Measurements from ENCODE around the gene OSMR.

OSMR gene

DNA sequence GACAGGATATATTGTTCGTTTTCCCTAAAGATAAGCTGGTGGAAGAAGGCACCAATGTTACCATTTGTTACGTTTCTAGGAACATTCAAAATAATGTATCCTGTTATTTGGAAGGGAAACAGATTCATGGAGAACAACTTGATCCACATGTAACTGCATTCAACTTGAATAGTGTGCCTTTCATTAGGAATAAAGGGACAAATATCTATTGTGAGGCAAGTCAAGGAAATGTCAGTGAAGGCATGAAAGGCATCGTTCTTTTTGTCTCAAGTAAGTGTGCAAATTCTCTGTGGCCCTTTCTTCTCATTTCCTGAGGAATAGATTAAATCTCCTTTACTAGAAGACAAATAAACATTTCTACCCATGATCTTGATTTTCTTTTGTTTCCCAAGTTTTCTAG is 38.0 kb downstream of the OSMR start:
- DNase-seq (ENCODE audit: extremely low read depth, low read depth): no peak
- TF ChIP-seq, protein P1, sequence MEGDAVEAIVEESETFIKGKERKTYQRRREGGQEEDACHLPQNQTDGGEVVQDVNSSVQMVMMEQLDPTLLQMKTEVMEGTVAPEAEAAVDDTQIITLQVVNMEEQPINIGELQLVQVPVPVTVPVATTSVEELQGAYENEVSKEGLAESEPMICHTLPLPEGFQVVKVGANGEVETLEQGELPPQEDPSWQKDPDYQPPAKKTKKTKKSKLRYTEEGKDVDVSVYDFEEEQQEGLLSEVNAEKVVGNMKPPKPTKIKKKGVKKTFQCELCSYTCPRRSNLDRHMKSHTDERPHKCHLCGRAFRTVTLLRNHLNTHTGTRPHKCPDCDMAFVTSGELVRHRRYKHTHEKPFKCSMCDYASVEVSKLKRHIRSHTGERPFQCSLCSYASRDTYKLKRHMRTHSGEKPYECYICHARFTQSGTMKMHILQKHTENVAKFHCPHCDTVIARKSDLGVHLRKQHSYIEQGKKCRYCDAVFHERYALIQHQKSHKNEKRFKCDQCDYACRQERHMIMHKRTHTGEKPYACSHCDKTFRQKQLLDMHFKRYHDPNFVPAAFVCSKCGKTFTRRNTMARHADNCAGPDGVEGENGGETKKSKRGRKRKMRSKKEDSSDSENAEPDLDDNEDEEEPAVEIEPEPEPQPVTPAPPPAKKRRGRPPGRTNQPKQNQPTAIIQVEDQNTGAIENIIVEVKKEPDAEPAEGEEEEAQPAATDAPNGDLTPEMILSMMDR (IDR thresholded peaks at IDR 0.05; ENCODE audit: low read depth, low read length, missing control alignments): no peak

DNA sequence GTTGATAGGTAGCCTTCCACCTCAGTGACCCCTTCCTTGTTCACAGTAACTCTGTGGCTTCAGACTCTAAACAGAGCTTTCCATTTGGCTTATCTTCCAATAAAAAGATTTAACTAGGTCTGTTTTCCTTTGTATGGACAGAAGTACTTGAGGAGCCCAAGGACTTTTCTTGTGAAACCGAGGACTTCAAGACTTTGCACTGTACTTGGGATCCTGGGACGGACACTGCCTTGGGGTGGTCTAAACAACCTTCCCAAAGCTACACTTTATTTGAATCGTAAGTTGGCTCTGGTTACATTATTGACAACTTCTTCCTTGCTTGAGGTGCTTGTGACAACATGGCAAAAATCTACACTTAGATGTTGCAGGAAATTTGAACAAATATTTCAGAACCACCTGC is 39.4 kb downstream of the OSMR start:
- TF ChIP-seq, protein P1 (IDR thresholded peaks at IDR 0.05; ENCODE audit: low read depth, low read length, missing control alignments): no peak
- H3K4me3 ChIP-seq (replicated peaks; ENCODE audit: low read depth, low read length): no peak overlapping the region
- no peak for DNase-seq (ENCODE audit: extremely low read depth, low read depth)

More for the DNA sequence above, 38.0 kb downstream of the OSMR start:
- H3K4me3 ChIP-seq (replicated peaks; ENCODE audit: low read depth, low read length): no peak overlapping the region

DNA sequence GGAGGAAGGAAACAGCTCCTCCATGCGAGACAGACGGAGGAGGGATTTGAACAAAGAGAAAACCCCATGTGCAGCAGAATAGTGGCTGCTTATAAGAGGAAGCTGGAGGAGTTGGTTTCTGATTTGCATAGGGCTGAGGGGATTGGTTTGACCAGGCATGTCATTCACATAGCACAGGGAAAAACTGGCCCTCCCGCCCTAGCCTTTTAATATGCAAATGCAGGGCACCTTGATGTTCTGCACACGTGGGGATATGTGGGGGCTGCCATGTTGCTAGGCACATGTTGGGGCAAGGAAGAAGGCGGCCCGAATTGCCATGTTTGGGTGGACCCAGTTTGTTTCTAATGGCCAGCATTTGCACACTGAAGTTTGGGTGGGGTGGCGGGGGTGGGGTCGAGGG is 42.2 kb downstream of the OSMR start:
- DNase-seq (ENCODE audit: extremely low read depth, low read depth): no peak
- TF ChIP-seq, protein P1 (IDR thresholded peaks at IDR 0.05; ENCODE audit: low read depth, low read length, missing control alignments): no peak
- H3K4me3 ChIP-seq (replicated peaks; ENCODE audit: low read depth, low read length): no peak overlapping the region

DNA sequence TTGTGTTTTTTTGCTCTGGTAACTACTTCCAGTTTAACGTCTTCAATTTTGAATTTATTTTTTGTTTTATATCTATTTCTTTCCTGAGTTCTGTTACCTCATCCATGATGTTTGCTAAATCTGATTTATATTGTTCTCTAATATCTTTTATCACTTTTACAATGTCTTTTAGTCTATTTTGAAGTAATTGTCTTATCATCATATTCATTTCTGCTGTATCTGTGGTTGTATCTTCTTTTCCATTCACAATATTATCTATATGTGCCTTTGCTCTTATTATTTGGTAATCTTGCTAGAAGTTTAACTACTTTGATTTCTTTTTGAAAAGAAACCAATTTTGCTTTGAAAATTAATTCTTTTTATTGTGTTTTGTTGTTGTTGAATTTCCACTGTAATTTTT is 43.6 kb downstream of the OSMR start:
- H3K4me3 ChIP-seq (replicated peaks; ENCODE audit: low read depth, low read length): no peak overlapping the region
- DNase-seq (ENCODE audit: extremely low read depth, low read depth): no peak
- TF ChIP-seq, protein P1 (IDR thresholded peaks at IDR 0.05; ENCODE audit: low read depth, low read length, missing control alignments): no peak

DNA sequence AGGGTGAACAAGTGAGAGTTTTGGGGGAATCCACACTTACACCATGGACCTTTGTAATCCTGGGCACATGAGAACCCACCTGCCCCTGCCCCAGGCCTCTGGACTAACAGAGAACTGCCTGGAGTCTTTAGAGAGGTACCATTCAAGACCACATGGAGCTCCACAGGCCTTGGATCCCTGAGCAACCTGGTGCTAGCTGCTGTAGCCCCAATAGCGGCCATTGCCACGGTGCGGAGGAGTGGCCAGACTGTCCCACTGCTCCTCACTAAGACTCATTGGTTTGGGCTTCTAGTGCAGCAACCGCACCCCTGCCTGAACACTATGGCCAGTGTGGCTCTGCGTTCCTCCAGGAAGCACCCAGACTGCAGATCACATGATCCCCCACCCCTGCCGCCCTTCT is 45.8 kb downstream of the OSMR start:
- no peak for DNase-seq (ENCODE audit: extremely low read depth, low read depth)
- TF ChIP-seq, protein P1 (IDR thresholded peaks at IDR 0.05; ENCODE audit: low read depth, low read length, missing control alignments): no peak
- H3K4me3 ChIP-seq (replicated peaks; ENCODE audit: low read depth, low read length): no peak overlapping the region

DNA sequence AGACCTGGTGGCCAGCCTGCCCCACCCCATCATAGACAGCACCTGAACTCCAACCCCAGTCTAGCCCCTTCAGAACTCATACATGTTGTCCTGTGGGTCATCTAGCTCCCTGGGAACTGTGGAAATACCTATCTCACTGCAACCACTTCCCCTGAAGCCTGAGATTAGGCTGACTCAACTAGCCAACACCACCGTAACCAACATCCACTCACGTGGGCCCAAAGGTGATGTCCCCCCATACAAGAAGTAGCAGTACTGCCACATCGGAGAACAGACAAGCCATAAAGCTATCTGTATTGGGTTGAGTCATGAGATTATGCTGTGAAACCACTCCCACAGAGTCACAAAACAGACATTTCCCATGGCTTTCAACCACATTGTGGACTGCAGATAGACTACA is 46.6 kb downstream of the OSMR start:
- TF ChIP-seq, protein P1 (IDR thresholded peaks at IDR 0.05; ENCODE audit: low read depth, low read length, missing control alignments): no peak
- no peak overlapping the region for H3K4me3 ChIP-seq (replicated peaks; ENCODE audit: low read depth, low read length)
- no peak for DNase-seq (ENCODE audit: extremely low read depth, low read depth)

DNA sequence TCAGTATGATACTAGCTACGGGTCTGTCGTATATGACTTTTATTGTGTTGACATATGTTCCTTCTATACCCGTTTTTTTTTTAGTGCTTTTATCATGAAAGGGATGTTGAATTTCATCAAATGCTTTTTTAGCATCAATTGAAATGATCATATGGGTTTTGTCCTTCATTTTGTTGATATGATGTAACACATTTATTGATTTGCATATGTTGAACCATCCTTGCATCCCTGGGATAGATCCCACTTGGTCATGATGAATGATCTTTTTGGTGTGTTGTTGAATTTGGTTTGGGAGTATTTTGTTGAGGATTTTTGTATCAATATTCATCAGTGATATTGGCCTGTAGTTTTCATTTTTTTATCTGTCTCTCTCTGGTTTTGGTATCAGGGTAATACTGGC is 50.9 kb downstream of the OSMR start:
- TF ChIP-seq, protein P1 (IDR thresholded peaks at IDR 0.05; ENCODE audit: low read depth, low read length, missing control alignments): no peak
- no peak overlapping the region for H3K4me3 ChIP-seq (replicated peaks; ENCODE audit: low read depth, low read length)
- no peak for DNase-seq (ENCODE audit: extremely low read depth, low read depth)
